HCT116 (cell line): ENCODE measurements around the gene ENOX1. TPM values are rescaled to one million over a fixed set of nuclear protein-coding genes. Genes with fewer than 3 reads are reported as not detected.

Source experiments
- ATAC-seq: fragments of 200-7000 bp; cut with Tn5 transposase; 2 replicates; pipeline ENCODE4 v1.9.1; 2020; ENCODE audit warnings: mild to moderate bottlenecking, moderate library complexity
- BruUV-seq: library from RNA; stranded (reverse); fragments of 400-500 nt; replicated peaks from 2 replicates; lab custom pipeline; 2021; lab: Mats Ljungman, UMichigan
- CTCF ChIA-PET: fragments of 300-600 bp; sonication (Branson Sonifier 250); formaldehyde crosslinking; loops from one replicate; lab custom pipeline; 2021; ENCODE audit warnings: antibody characterized with exemption; lab: Charles Lee
- POLR2A ChIA-PET: fragments of 300-600, 350-600 bp; sonication (Branson Sonifier 250); formaldehyde crosslinking; loops from one replicate; lab custom pipeline; 2021; ENCODE audit warnings: antibody characterized with exemption; lab: Charles Lee
- RAD21 ChIA-PET, 2 experiments: fragments of 300-600 bp; sonication (Branson Sonifier 250); formaldehyde crosslinking; loops; one replicate each; lab custom pipeline; 2023; ENCODE audit warnings: low total read pairs in 2 of 2; ENCODE audit not compliant: uncharacterized antibody in 2 of 2, unreplicated experiment in 2 of 2, low non-redundant PET in 1 of 2; lab: Charles Lee
- DNase-seq: peaks from one replicate; pipeline ENCODE4 v3.0.0-alpha.2; 2010; ENCODE audit warnings: low read depth, low spot score
- H2AFZ ChIP-seq: fragments of 200-600 bp; shearing (Covaris generic), sonication (generic); 2 replicates; pipeline ENCODE4 v1.6.1; 2017; ENCODE audit warnings: low read depth, mixed run types, mixed read lengths, antibody characterized with exemption, low read length; ENCODE audit not compliant: poor library complexity, severe bottlenecking
- H3K27ac ChIP-seq: 2 replicates; pipeline ENCODE4 v1.5.1; 2012; ENCODE audit warnings: low read depth, low read length
- H3K27me3 ChIP-seq: fragments of 200-600 bp; sonication (generic); 2 replicates; pipeline ENCODE4 v1.6.1; 2016; ENCODE audit warnings: mixed run types, low read length, mixed read lengths; ENCODE audit not compliant: insufficient read depth
- H3K36me3 ChIP-seq, 2 experiments: fragments of 200-500 bp in 1 of 2; fragments of 200-600 bp in 1 of 2; sonication (Bioruptor generic) in 1 of 2; sonication (generic) in 1 of 2; 2 replicates each; pipeline versions ENCODE4 v1.5.1 to v1.6.1; 2014 to 2016; ENCODE audit warnings: low read length in 2 of 2, inconsistent platforms in 1 of 2, mixed read lengths in 1 of 2, mixed run types in 1 of 2; ENCODE audit not compliant: insufficient read depth in 2 of 2, control insufficient read depth in 1 of 2
- H3K4me1 ChIP-seq, 2 experiments: fragments of 200-600 bp in 1 of 2; sonication (generic) in 1 of 2; 2 replicates each; pipeline versions ENCODE4 v1.5.1 to v1.6.1; 2012 to 2017; ENCODE audit warnings: low read length in 2 of 2, inconsistent platforms in 1 of 2, mild to moderate bottlenecking in 1 of 2, mixed read lengths in 1 of 2, mixed run types in 1 of 2, moderate library complexity in 1 of 2; ENCODE audit not compliant: insufficient read depth in 2 of 2, control insufficient read depth in 1 of 2
- H3K4me2 ChIP-seq: fragments of 200-600 bp; sonication (generic); 2 replicates; pipeline ENCODE4 v1.6.1; 2017; ENCODE audit warnings: mixed run types, low read length, mixed read lengths
- H3K4me3 ChIP-seq, 2 experiments: fragments of 200-600 bp in 1 of 2; sonication (generic) in 1 of 2; replicated peaks in 1 of 2; 2 replicates each; pipeline ENCODE4 v1.5.1; 2011 to 2016; ENCODE audit warnings: low read length in 2 of 2, control low read depth in 1 of 2, low read depth in 1 of 2, mild to moderate bottlenecking in 1 of 2, mixed read lengths in 1 of 2, mixed run types in 1 of 2
- H3K79me2 ChIP-seq: fragments of 200-600 bp; sonication (generic); 2 replicates; pipeline ENCODE4 v1.6.1; 2017; ENCODE audit warnings: mild to moderate bottlenecking, mixed run types, low read length, moderate library complexity, mixed read lengths; ENCODE audit not compliant: insufficient read depth
- H3K9ac ChIP-seq: fragments of 200-600 bp; sonication (generic); 2 replicates; pipeline ENCODE4 v1.6.1; 2016; ENCODE audit warnings: low read length, mixed read lengths
- H3K9me2 ChIP-seq: fragments of 200-600 bp; sonication (generic), shearing (Covaris generic); 2 replicates; pipeline ENCODE4 v1.6.1; 2017; ENCODE audit warnings: mixed run types, mild to moderate bottlenecking, moderate library complexity; ENCODE audit not compliant: insufficient read depth
- H3K9me3 ChIP-seq, 2 experiments: fragments of 200-500 bp in 1 of 2; fragments of 200-600 bp in 1 of 2; sonication (Bioruptor generic) in 1 of 2; sonication (generic) in 1 of 2; 2 replicates each; pipeline ENCODE4 v1.6.1; 2014 to 2017; ENCODE audit warnings: low read length in 2 of 2, mixed read lengths in 2 of 2, inconsistent platforms in 1 of 2, low read depth in 1 of 2, mild to moderate bottlenecking in 1 of 2, mixed run types in 1 of 2, moderate library complexity in 1 of 2; ENCODE audit not compliant: control insufficient read depth in 1 of 2, insufficient read depth in 1 of 2
- H4K20me1 ChIP-seq: fragments of 200-600 bp; sonication (generic), shearing (Covaris generic); 2 replicates; pipeline ENCODE4 v1.6.1; 2017; ENCODE audit warnings: mixed run types, mild to moderate bottlenecking, moderate library complexity; ENCODE audit not compliant: insufficient read depth
- CEBPB ChIP-seq: IDR thresholded peaks from 2 replicates; pipeline ENCODE4 v1.6.1; 2012; ENCODE audit warnings: low read depth
- EGR1 ChIP-seq: IDR thresholded peaks from 2 replicates; pipeline ENCODE4 v1.6.1; 2012; ENCODE audit warnings: low read depth
- ELF1 ChIP-seq: IDR thresholded peaks from 2 replicates; pipeline ENCODE4 v1.6.1; 2012; ENCODE audit warnings: low read depth, borderline replicate concordance
- EZH2 ChIP-seq: fragments of 200-600 bp; sonication (generic); IDR thresholded peaks from 2 replicates; pipeline ENCODE4 v1.6.1; 2017; ENCODE audit warnings: antibody characterized with exemption, mixed run types
- EZH2phosphoT487 ChIP-seq: fragments of 200-600 bp; IDR thresholded peaks from 2 replicates; pipeline ENCODE4 v1.6.1; 2018; ENCODE audit warnings: antibody characterized with exemption, borderline replicate concordance
- JUND ChIP-seq: IDR thresholded peaks from 2 replicates; pipeline ENCODE4 v1.6.1; 2012
- MAX ChIP-seq: IDR thresholded peaks from 2 replicates; pipeline ENCODE4 v1.6.1; 2012
- POLR2A ChIP-seq: IDR thresholded peaks from 2 replicates; pipeline ENCODE4 v1.7.0; 2011; ENCODE audit warnings: borderline replicate concordance; ENCODE audit not compliant: insufficient read depth, insufficient read length; ENCODE audit errors: extremely low read depth
- POLR2AphosphoS5 ChIP-seq: IDR thresholded peaks from 2 replicates; pipeline ENCODE4 v1.6.1; 2011; ENCODE audit warnings: mild to moderate bottlenecking, low read depth, low read length, moderate library complexity
- RAD21 ChIP-seq: IDR thresholded peaks from 2 replicates; pipeline ENCODE4 v1.6.1; 2012; ENCODE audit warnings: low read depth, mild to moderate bottlenecking
- SIN3A ChIP-seq: IDR thresholded peaks from 2 replicates; pipeline ENCODE4 v1.6.1; 2012; ENCODE audit warnings: low read depth
- SRF ChIP-seq: IDR thresholded peaks from 2 replicates; pipeline ENCODE4 v1.6.1; 2012; ENCODE audit warnings: low read depth
- TCF7L2 ChIP-seq: IDR thresholded peaks from 2 replicates; pipeline ENCODE4 v1.7.0; 2011; ENCODE audit warnings: borderline replicate concordance, inconsistent platforms; ENCODE audit not compliant: insufficient read depth, insufficient read length; ENCODE audit errors: extremely low read depth
- YY1 ChIP-seq: IDR thresholded peaks from 2 replicates; pipeline ENCODE4 v1.6.1; 2011; ENCODE audit warnings: low read length, low read depth, moderate library complexity, mild to moderate bottlenecking; ENCODE audit not compliant: insufficient replicate concordance; ENCODE audit errors: extremely low read depth
- ZBTB33 ChIP-seq: IDR thresholded peaks from 2 replicates; pipeline ENCODE4 v1.6.1; 2011; ENCODE audit warnings: mild to moderate bottlenecking, low read length, moderate library complexity; ENCODE audit not compliant: insufficient replicate concordance; ENCODE audit errors: extremely low read depth
- ZNF274 ChIP-seq: fragments of 200-500 bp; sonication (Bioruptor generic); IDR thresholded peaks from 2 replicates; pipeline ENCODE4 v1.6.1; 2014; ENCODE audit warnings: mild to moderate bottlenecking, low read depth, low read length, inconsistent platforms
- intact Hi-C: fragments of 100-400 bp; cut with micrococcal nuclease; formaldehyde crosslinking; loops from 2 replicates; pipeline ENCODE4 v1.10.0; 2022
- total RNA-seq: library from RNA; stranded (reverse); gene quantifications from one replicate; pipeline ENCODE4 v1.2.1, GENCODE V29; 2021; ENCODE audit not compliant: unreplicated experiment
- TF ChIP-seq, protein P1 (sequence below): IDR thresholded peaks from 2 replicates; pipeline ENCODE4 v1.6.1; 2012

The ENOX1 gene
- total RNA-seq, 1 experiment from 2014 or later = 4.5 TPM

GRCh38 chr13:43546251-43546650 is 240.5 kb downstream of the ENOX1 start (continued):
- TF ChIP-seq EZH2phosphoT487 = no peak

GRCh38 chr13:43545317-43545874 is 241.4 kb downstream of the ENOX1 start:
- Histone ChIP-seq H3K79me2 (no peaks in the 10 kb centered on the region), H3K9me2 (no peaks in the 10 kb centered on the region), H3K27ac (no peak overlapping the region), H3K9me3 (no peaks in the 10 kb centered on the region), H3K36me3 (no peaks in the 10 kb centered on the region), H2AFZ (no peak overlapping the region), H3K9ac (no peak overlapping the region), H4K20me1 (no peaks in the 10 kb centered on the region), H3K27me3 (no peaks in the 10 kb centered on the region), H3K4me1 (peaks cover 2 to 4% of the 10 kb centered on the region in 2 experiments; a peak in 1 of 4 replicates), H3K4me3 (no peak overlapping the region), H3K4me2 (no peak overlapping the region)
- ATAC-seq (no peak), DNase-seq (no peak)
- ChIA-PET POLR2A (no interaction called here), RAD21 (no interaction called here), CTCF (no interaction called here)
- TF ChIP-seq ZNF274 (no peak), CEBPB (no peak), POLR2A (no peak)
- BruUV-seq = no TSS peak
- intact Hi-C loops = no loop called here

- Histone ChIP-seq H3K4me1 (peaks cover 2 to 4% of the 10 kb centered on the region in 2 experiments; a peak in 1 of 4 replicates), H3K27ac (no peak overlapping the region), H3K9me2 (no peaks in the 10 kb centered on the region), H3K79me2 (no peaks in the 10 kb centered on the region), H3K27me3 (no peaks in the 10 kb centered on the region), H3K4me3 (no peak overlapping the region), H4K20me1 (no peaks in the 10 kb centered on the region), H3K9ac (no peak overlapping the region), H3K36me3 (no peaks in the 10 kb centered on the region), H3K4me2 (no peak overlapping the region), H3K9me3 (no peaks in the 10 kb centered on the region), H2AFZ (no peak overlapping the region)
- no peak for ATAC-seq
- BruUV-seq = no TSS peak
- CTCF ChIA-PET = no interaction called here
- DNase-seq = no peak
- RAD21 ChIA-PET = no interaction called here
- intact Hi-C loops = no loop called here
- POLR2A ChIA-PET = no interaction called here
- TF ChIP-seq RAD21 = no peak
- TF ChIP-seq, protein P1, sequence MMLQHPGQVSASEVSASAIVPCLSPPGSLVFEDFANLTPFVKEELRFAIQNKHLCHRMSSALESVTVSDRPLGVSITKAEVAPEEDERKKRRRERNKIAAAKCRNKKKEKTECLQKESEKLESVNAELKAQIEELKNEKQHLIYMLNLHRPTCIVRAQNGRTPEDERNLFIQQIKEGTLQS = no peak
- no peak for TF ChIP-seq EZH2
- TF ChIP-seq SIN3A = no peak
- no peak for TF ChIP-seq JUND
- TF ChIP-seq POLR2A = no peak
- no peak for TF ChIP-seq ZNF274
- no peak for TF ChIP-seq SRF
- no peak for TF ChIP-seq MAX
- TF ChIP-seq ELF1 = no peak
- TF ChIP-seq YY1 = no peak
- no peak for TF ChIP-seq ZBTB33
- no peak for TF ChIP-seq POLR2AphosphoS5
- TF ChIP-seq EGR1 = no peak
- no peak for TF ChIP-seq EZH2phosphoT487
- TF ChIP-seq TCF7L2 = no peak
Measured at GRCh38 chr13:43544631-43545030, 242.1 kb downstream of the ENOX1 start.
